Activated CD4-positive, alpha-beta T cell treated with anti-CD3 and anti-CD28 coated beads for 4 hours (primary cell): ENCODE measurements around the gene CCL5.

Experiments
- DNase-seq, 2 donors: peaks; one replicate each; pipeline ENCODE4 v3.0.0-alpha.2; 2020

Gene CCL5

DNA sequence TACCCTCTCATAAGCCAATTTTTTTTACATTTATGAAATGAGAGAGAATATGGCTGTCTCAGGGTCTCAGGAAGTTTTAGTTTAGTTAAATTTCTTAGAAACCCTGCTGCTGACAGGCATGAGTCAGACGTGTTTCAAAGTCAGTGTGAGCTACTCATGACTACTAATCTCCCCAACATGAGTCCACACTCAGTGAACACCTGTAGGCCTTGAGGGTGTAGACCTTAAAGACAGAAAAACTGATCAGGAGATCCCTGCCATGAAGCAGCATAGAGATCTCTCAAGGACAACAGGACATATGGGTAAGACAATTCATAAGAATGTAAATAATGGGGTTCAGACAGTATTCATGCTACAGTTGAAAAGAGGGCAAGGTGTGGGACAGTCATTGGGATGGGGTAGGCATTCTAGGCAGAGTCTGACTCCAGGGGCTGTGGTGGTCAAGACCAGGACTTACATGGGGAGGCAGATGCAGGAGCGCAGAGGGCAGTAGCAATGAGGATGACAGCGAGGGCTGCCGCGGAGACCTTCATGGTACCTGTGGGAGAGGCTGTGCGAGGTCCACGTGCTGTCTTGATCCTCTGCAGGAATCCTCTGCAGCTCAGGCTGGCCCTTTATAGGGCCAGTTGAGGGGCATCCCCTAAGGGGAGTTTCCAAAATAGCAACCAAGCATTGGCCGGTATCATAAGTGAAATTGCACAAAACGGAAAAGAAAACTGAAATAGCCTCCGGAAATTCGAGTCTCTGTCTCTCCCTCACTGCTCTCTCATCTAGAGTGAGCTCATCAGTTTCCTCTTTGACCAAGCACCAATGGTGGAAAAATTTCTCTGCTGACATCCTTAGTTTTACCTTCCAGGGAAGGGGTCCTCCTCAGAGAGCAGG, at the start of gene CCL5:
Gene CCL5 (minus strand): TSS at position 588 of the 882 bp plus-strand sequence.
- peak in 1 of 2 donors; percentile 35 for DNase-seq

DNA sequence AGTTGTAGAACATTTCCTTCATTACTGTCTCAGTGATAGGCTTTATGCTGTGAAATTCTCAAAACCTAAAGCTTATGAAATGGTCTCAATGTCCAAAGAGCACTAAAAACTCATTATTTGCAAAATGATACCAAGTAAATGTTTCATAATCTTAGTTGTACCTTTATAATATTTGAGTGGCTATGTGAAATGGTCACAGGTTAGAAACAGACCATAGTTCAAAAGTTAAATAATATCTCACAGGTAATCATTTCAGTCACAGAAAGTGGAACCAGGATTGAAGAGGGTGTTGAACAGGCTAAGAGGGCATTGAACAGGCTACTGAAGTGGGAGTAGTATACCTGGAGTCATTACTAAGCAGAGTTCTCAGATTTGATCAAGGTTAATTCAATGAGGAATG, 47.6 kb upstream of the CCL5 start:
- no peak for DNase-seq

DNA sequence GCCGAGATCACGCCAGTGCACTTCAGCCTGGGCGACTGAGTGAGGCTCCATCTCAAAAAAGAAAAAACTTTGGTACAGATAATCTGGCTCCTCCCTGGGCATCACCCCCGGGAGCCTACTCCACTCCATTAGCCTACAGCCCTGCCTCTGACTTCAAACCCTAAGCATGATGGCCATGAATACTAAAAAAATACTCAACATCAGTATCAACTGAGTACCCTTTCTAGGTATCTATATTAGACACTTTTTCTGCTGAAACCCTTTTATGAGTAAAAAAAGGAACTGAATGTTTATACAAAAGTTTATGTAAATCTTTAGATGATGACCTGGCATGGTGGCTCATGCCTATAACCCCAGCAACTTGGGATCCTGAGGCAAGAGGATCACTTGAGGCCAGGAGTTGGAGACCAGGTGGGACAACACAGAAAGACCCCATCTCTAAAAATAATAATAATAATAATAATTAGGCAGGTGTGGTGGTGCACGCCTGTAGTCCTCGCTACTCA, 43.5 kb upstream of the CCL5 start:
- DNase-seq, result no peak

DNA sequence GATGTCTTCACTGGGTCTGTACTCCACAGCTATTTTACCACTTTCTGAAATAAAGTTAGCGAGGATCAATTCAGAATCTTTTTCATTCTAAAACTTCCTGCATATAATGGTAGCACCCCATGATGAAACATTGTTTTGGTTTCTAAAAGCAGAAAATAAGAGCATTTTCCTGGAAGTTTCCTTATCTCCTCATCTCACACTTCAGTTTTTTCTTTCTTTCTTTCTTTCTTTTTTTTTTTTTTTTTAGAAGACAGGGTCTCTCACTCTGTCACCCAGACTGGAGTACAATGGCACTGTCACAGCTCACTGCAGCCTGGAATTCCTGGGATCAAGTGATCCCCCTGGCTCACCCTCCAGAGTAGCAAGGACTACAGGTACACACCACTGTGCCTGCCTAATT, 40.1 kb upstream of the CCL5 start:
- DNase-seq, result no peak

DNA sequence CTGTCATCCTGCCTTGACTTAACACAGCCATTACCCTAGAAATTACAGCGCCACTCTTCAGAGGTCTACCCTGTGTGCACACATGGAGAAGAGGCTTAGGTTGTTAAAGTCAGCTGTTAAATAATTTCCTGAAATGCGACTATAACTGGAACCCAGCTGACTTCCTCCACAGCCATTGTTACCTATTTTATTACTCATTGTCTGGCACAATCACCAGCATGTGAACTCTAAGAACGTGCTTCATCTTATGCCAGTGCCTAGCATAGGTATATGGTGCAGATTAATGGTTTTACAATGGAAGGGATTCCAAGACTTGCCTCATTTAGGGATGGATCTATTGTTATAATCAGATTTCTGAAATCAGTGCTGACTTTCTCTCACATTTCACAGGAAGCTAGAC, 38.5 kb upstream of the CCL5 start:
- DNase-seq, result no peak

DNA sequence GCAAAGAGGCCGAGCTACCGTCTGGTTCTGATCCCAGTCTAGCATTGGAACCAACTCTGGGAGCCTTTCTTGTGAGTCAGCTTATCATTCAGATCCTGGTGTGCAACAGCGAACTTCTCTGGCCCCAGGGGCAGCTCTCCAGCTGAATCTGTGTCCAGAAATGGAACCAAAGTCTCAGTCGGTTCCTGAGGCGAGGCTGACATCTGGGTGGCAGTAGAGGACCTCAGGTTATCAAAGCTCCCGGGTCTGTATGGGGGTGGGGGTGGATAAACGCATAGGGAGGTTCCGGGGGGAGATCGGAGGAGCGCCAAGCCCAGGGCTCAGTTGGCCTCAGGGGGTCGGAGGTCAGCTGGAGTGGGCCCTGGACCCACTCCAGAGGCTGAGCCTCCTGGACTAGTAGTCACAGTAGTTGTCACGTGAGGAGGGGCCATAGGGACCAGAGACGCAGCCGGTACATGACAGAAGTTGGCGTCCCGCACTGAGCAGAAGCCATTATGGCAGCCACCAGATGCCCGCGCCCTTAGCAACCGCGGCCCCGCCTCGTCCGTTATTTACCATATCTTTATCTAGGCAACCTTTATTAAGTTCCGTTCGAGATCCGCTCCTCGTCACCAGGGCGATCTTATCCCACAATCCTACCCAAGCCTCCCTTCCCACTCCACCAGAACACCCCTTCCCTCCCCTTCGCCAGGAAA, 37.5 kb upstream of the CCL5 start:
- DNase-seq, result no peak

DNA sequence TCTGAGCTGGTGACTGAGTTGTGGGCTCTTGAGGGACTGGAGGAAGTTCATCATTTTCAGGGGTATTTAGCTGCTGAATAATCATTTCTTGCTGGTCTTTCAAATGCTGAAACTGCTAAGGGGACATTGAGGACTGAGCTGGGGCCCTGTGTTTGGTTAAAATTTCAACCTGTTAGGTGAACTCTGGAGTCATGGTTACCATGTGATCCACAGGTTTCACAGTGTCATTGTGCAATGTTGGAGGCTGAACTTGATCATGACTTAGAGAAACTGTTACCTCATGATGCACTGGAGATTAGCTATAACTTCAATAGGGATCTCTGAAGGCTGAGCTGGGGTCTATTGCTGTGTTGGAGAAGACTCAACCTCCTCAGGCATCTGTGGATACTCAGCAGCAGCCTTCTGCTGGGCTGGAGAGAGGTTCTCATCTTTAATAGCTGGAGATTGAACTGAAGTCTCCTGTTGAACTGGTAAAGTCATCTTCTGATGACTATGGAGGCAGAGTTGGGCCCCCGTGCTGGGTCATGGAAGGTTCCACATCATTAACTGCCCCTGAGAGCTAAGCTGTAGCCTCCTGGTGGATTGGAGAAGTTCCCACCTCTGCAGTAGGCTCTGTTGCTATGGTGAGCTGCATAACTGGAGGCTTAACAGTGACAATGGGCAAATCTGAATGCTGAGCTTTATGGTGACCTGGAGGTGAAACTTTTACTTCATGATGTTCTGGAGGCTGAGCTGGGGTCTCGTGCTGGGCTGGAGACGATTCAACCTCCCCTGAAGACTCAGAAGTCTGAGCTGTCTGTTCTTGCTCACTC, 35.2 kb upstream of the CCL5 start:
- no peak for DNase-seq

DNA sequence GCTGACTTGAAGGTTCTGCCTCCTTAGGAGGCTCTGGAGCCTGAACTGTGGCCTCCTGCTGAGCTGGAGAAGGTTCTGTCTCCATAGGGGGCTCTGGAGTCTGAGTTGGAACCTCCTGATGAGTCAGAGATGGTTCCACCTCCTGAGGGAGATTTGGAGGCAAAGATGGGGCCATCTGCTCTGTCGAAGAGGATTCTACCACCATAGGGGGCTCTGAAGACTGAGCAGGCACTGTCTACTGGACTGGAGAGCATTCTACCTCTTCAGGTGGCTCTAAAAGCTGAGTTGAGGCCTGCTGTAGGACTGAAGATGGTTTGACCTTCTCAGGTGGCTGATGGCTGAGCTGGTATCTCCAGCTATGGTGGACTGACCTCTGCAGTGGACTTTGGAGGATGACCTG, 34.2 kb upstream of the CCL5 start:
- DNase-seq, result no peak

DNA sequence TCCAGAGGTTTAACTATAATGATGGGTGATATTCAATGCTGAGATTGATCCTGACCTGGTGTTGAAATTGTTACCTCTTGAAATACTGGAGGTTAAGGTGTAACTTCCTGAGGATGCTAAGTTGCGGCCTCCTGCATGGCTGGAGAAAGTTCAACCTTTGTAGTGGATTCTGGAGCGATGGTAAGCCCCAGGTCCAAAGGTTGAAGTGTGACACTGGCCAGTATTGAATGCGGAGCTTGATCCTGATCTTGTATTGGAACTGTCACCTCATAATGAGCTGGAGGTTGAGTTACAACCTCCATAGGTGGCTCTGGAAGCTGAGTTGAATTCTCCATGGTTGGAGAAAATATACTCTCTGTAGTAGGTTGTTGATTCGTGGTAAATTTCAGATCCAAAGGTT, 33.4 kb upstream of the CCL5 start:
- no peak for DNase-seq

DNA sequence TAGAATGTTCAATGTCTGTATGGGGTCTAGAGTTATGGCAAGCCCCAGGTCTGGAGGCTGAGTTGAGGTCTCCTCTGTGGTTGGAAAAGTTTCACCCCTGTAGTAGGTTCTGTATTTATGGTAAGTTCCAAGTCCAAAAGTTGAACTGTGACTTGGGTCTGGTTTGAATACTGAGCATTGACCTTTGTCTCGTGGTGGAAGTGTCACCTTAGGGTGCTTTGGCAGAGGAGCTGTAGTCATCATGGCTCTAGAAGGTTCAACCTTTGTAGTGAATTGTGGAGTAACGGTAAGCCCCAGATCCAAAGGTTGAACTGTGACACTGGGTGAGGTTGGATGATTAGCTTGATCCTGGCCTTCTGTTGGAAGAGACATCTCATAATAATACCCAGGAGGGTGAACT, 32.8 kb upstream of the CCL5 start:
- DNase-seq, result no peak

DNA sequence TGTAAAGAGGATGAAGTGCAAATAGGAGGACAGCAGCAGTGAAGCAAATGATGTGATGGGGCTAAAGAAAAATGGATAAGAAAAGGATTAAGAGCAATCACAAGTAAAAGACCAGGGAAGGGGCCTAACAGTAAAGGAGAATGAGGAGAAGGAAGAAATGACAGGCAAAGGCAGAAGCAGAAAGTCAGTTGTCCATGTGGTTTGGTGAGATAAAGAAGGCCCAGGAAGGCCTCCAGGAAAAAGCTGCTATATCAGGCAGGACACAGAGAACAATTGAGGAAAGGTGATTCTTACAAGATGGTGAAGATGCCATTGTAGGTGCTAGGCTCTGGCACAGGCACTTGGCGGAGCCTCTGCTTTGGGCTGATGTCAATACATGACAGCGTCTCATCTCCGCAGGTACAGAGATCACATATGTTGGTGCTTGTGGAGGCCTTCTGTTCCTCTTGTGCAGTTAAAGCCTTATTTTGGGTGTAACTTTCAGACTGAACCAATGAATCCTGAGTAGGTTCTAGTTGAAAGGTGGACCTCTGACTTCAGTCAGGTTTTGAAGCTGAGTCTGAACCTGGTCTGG, 32.3 kb upstream of the CCL5 start:
- DNase-seq, result no peak

DNA sequence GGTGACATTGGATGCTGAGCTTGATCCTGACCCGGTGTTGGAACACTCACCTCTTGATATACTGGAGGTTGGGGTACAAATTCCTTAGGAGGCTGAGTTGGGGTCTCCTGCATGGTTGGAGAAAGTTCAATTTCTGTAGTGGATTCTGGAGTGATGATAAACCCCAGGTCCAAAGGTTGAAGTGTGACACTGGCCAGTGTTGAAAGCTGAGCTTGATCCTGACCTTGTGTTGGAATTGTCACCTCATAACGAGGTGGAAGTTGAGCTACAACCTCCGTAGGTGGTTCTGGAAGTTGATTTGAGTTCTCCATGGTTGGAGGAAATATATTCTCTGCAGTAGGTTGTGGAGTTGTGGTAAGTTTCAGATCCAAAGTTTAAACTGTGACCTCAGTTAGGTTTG, 29.2 kb upstream of the CCL5 start:
- no peak for DNase-seq

DNA sequence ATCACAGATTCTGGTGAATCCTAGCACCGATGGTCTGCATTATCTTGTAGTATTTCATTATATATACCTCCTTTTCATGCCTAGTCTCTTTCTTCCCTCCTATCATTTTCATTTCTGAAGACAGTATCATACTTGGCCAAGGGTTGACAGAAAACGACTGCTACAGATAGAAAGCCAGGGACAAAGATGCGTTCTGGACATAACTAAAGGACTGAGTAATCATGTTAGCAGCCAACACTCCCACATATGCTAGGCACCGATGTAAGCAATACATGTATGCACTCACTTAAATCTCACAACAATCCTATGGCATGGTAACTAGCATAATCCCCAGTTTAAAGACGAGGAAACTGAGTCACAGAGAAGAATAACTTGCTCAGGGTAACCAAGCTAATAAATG, 27.5 kb upstream of the CCL5 start:
- DNase-seq, result no peak

DNA sequence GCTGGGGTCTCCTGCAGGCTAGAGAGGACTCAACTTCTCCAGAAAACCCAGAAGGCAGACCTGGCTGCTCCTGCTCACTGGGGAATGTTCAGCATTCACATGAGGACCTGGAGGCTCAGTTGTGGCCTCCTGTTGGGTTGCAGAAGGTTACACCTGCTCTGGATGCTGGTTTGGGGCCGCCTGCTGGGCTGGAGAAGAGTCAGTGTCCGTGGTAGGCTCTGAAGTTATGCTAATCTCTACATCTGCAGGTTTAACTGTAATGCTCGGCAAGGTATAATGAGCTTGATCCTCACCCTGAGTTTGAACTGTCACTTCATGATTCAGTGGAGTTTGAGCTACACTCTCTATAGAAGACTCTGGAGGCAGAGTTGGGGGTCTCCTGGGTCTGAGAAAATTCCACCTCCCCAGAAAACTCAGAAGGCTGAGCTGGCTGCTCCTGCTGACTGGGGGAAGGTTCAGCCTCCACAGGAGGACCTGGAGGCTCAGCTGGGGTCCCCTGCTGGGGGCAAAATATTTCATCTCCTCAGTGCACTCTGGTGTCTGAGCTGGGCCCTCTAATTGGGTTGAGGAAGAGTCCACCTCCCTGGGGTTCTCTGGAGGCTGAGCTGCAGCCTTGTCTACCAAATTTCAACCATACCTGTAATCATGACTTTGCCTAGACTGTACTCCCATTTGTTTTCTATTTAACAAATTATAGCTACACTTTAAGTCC, 26.9 kb upstream of the CCL5 start:
- no peak for DNase-seq

DNA sequence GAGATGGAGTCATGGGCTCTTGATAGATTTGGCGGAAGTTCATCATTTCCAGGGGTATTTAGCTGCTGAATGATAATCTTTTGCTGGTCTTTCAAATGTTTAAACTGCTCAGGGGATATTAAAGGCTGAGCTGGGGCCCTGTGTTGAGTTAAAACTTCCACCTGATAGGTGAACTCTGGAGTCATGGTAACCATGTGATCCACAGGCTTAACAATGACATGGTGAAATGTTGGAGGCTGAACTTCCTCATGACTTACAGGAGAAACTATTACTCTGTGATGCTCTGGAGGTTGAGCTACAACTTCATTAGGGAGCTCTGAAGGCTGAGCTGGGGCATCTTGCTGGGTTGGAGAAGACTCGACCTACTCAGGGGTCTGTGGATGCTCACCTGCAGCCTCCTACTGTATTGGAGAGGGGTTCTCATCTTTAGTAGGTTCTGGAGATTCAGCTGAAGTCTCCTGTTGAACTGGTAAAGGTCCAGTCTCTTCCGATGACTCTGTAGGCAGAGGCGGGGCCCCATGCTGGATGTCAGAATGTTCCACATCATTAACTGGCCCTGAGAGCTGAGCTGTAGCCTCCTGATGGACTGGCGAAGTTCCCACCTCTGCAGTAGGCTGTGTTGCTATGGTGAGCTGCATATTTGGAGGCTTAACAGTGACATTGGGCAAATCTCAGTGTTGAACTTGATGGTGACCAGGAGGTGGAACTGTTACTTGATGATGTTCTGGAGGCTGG, 26.2 kb upstream of the CCL5 start:
- no peak for DNase-seq

DNA sequence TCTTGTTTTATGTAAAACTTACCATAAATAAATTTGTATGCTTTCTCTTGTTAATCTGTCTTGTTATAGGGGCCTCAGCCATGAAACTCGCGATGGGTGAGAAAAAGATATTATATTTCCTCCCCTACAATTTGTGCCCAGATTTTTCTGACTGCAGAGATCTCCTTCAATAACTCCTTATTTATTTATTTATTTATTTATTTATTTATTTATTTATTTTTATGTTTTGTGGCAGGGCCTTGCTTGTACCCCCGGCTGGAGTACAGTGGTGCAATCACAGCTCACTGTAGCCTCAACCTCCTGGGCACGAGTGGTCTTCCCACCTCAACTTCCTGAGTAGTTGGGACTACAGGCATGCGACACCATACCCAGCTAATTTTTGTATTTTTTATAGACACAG, 23.3 kb upstream of the CCL5 start:
- no peak for DNase-seq

DNA sequence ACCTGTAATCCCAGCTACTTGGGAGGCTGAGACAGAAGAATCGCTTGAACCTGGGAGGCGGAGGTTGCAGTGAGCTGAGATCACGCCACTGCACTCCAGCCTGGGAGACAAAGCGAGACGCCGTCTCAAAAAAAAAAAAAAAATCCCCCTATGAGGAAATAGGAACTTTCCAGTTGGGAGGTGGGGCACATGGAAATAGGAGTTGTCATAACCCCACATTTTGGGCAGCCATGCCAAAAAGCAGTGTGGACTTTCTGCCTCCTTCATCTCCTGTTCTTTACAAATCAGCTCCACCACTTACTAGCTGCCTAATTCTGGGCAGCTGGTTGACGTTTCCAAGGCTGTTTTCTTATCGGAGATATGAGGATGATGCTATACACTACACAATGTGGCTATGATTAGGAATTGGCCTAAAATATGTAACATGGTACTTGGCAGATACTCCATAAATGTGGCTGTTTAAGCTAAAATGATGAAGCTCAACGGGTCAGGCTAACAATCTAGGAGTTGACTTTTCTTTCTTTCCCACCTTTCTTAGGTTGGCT, 21.5 kb upstream of the CCL5 start:
- no peak for DNase-seq

DNA sequence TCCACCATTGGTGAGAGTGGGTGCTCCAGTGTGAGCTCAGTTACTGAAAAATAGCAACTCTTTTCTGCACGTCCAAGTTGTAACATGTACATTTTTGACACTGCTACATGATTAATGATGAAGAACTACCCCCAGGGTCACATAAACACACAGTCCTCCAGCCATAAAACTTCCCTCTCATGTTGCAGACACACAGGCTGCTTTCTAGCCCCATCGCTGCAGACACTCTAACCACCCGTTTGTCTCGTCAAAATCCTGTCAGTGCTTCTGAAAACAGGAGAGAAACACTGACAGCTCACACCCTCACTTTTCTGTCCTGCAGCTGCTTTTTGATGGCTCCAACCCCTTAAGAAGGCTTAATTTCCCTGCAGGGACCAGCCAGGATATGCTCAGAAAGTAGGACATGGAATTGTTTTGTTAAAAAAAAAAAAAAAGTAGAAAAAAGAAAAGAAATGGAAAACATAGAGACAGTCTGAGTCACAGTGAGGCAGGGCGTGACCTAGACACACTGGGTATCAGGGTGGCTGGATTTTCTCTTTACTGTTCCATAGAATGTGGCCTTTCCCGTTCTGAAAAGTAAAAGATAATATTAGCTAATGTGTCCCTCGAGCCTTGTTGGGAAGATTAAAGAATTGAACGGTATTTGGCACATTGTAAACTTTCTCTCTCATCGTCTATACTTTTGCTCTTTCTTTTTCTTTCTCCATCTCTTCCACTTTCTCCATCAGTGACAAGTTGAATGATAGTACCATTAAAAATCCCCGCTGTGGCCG, 20.7 kb upstream of the CCL5 start:
- no peak for DNase-seq

DNA sequence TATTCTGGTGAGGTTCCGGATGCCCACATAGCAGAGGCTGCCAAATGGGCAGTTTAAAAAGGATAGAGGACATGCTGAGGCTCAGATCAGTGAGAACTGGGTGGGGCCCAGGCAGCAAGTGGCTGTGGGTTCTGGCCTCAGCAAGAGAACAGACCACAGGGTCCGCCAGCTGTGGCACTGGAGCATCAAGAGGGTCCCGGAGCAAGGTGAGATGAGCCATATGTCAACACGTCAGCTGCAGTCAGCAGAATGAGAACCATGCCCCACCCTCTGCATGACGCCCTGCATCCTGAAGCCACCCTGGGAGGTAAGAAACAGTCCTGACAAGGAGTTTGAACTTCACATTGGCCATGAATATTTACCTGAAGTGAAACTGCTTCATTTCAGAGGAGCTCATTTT, 20.1 kb upstream of the CCL5 start:
- DNase-seq, result no peak

DNA sequence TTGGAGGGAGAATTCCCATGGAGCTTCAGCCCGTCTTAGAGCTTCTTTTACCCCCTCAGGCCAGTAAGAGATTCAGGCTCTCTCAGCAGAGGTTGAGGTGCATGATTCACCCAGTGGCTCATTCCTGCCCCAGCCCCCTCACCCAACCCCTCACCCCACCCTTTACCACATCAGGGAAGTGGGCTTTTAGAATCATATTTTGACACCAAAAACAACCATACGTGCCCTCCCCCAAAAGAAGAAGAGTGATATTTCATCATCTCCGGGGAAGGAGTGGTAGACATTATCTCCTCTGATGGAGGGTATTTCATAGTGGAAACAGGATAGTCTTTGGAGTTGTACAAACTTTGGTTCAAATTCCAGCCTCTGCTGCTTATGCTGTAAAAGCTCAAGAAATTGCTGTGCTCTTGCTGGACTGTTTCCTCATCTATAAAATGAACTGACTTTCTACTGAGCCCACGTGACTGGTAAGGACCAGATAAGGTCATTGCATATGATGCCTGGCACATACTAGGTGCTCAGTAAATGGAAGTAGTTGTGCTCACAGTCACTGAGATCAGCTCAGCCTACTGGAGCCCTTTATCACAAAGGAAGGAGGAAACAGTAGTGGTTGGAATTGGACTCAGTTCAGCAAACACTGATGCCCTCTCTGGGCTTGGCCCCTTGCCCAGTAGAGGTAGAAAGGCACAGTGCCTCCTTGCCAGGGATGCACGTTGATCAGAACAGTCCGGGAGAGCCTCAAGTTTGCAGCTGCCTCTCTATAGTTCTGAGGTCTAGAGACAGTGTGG, 18.3 kb upstream of the CCL5 start:
- peak in 1 of 2 donors; percentile 32 for DNase-seq
